OCI-LY1 (cell line): Measurements from ENCODE around the gene ARL5A.

Source experiments
- H2AFZ ChIP-seq: fragments of 200-600 bp; sonication (generic), shearing (Covaris generic); 2 replicates; pipeline ENCODE4 v1.6.0; 2014; ENCODE audit warnings: antibody characterized with exemption, mild to moderate bottlenecking, low read length
- H3F3A ChIP-seq: fragments of 200-600 bp; sonication (generic), shearing (Covaris generic); 2 replicates; pipeline ENCODE4 v1.6.0; 2014; ENCODE audit warnings: mild to moderate bottlenecking, antibody characterized with exemption, low read length, moderate library complexity; ENCODE audit not compliant: insufficient read depth
- H3K27ac ChIP-seq: fragments of 200-600 bp; sonication (generic); 2 replicates; pipeline ENCODE4 v1.5.1; 2014; ENCODE audit warnings: low read length, mixed run types, mild to moderate bottlenecking, low read depth; ENCODE audit not compliant: poor library complexity, severe bottlenecking
- H3K27me3 ChIP-seq: fragments of 200-600 bp; sonication (generic); 2 replicates; pipeline ENCODE4 v1.6.0; 2014; ENCODE audit warnings: antibody characterized with exemption, mild to moderate bottlenecking, low read length, moderate library complexity; ENCODE audit not compliant: insufficient read depth
- H3K36me3 ChIP-seq: fragments of 200-600 bp; sonication (generic); 2 replicates; pipeline ENCODE4 v1.6.1; 2014; ENCODE audit warnings: mild to moderate bottlenecking, antibody characterized with exemption, low read length, moderate library complexity, mixed read lengths; ENCODE audit not compliant: insufficient read depth
- H3K4me1 ChIP-seq: fragments of 200-600 bp; sonication (generic); 2 replicates; pipeline ENCODE4 v1.5.1; 2014; ENCODE audit warnings: mild to moderate bottlenecking, low read length, moderate library complexity; ENCODE audit not compliant: insufficient read depth, severe bottlenecking
- H3K4me2 ChIP-seq: fragments of 200-600 bp; sonication (generic), shearing (Covaris generic); 2 replicates; pipeline ENCODE4 v1.6.1; 2014; ENCODE audit warnings: low read length
- H3K4me3 ChIP-seq: fragments of 200-600 bp; sonication (generic); 2 replicates; pipeline ENCODE4 v1.5.1; 2014; ENCODE audit warnings: low read length, low read depth, mild to moderate bottlenecking, mixed read lengths; ENCODE audit not compliant: poor library complexity, severe bottlenecking
- H3K79me2 ChIP-seq: fragments of 200-600 bp; shearing (Covaris generic); 2 replicates; pipeline ENCODE4 v1.6.1; 2016; ENCODE audit warnings: mixed run types, low read length, mixed read lengths; ENCODE audit not compliant: insufficient read depth
- H3K9ac ChIP-seq: fragments of 200-600 bp; sonication (generic), shearing (Covaris generic); 2 replicates; pipeline ENCODE4 v1.6.1; 2014; ENCODE audit warnings: mild to moderate bottlenecking, low read length, mixed read lengths
- H3K9me2 ChIP-seq: fragments of 200-600 bp; sonication (generic), shearing (Covaris generic); 2 replicates; pipeline ENCODE4 v1.6.1; 2014; ENCODE audit warnings: low read depth, mild to moderate bottlenecking, low read length, mixed read lengths
- H3K9me3 ChIP-seq: fragments of 200-600 bp; shearing (Covaris generic); 2 replicates; pipeline ENCODE4 v1.6.1; 2014; ENCODE audit warnings: low read length, mixed read lengths
- H4K20me1 ChIP-seq: fragments of 200-600 bp; sonication (generic), shearing (Covaris generic); 2 replicates; pipeline ENCODE4 v1.6.0; 2016; ENCODE audit warnings: mild to moderate bottlenecking, low read length; ENCODE audit not compliant: insufficient read depth
- EZH2 ChIP-seq: fragments of 200-600 bp; sonication (generic), shearing (Covaris generic); IDR thresholded peaks from 2 replicates; pipeline ENCODE4 v1.8.0; 2017; ENCODE audit warnings: borderline replicate concordance, mixed run types, mild to moderate bottlenecking, antibody characterized with exemption, low read length, moderate library complexity, mixed read lengths
- TF ChIP-seq, protein P1 (sequence below): fragments of 200-600 bp; sonication (generic), shearing (Covaris generic); IDR thresholded peaks from 2 replicates; pipeline ENCODE4 v1.5.1; 2017; ENCODE audit warnings: mild to moderate bottlenecking, antibody characterized with exemption, low read length, moderate library complexity, mixed read lengths

ARL5A gene

DNA sequence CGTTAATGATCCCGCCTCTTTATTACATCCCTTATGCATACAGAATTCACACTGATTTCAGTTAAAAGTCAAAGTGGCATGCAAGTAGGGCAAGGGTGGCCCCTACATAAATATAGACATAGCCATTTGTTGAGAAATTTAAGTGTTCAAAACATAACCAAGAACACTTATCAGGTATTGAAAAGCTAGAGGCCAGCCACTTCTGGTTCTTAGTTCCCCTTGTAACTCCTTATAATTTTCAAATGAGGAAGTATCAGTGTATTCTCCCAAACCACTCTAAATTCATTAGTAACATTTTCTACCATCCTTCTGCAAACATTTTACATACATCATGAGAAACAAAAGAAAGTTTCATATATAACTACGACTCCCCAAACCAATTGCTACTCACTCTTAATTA, 5.8 kb upstream of the ARL5A start:
- no peaks in the 10 kb centered on the region for H3K27me3 ChIP-seq
- no peaks in the 10 kb centered on the region for H3K9me2 ChIP-seq
- no peaks in the 10 kb centered on the region for H3K36me3 ChIP-seq
- H3K4me2 ChIP-seq: no peak overlapping the region
- no peaks in the 10 kb centered on the region for H3F3A ChIP-seq
- no peak overlapping the region for H3K27ac ChIP-seq
- H3K79me2 ChIP-seq: no peaks in the 10 kb centered on the region
- H4K20me1 ChIP-seq: no peaks in the 10 kb centered on the region
- H3K4me3 ChIP-seq: no peak overlapping the region
- no peaks in the 10 kb centered on the region for H3K9me3 ChIP-seq
- TF ChIP-seq EZH2: no peak
- TF ChIP-seq, protein P1, sequence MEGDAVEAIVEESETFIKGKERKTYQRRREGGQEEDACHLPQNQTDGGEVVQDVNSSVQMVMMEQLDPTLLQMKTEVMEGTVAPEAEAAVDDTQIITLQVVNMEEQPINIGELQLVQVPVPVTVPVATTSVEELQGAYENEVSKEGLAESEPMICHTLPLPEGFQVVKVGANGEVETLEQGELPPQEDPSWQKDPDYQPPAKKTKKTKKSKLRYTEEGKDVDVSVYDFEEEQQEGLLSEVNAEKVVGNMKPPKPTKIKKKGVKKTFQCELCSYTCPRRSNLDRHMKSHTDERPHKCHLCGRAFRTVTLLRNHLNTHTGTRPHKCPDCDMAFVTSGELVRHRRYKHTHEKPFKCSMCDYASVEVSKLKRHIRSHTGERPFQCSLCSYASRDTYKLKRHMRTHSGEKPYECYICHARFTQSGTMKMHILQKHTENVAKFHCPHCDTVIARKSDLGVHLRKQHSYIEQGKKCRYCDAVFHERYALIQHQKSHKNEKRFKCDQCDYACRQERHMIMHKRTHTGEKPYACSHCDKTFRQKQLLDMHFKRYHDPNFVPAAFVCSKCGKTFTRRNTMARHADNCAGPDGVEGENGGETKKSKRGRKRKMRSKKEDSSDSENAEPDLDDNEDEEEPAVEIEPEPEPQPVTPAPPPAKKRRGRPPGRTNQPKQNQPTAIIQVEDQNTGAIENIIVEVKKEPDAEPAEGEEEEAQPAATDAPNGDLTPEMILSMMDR: no peak
- H3K4me1 ChIP-seq: peaks cover 2% of the 10 kb centered on the region
- H2AFZ ChIP-seq: no peak overlapping the region
- no peak overlapping the region for H3K9ac ChIP-seq

DNA sequence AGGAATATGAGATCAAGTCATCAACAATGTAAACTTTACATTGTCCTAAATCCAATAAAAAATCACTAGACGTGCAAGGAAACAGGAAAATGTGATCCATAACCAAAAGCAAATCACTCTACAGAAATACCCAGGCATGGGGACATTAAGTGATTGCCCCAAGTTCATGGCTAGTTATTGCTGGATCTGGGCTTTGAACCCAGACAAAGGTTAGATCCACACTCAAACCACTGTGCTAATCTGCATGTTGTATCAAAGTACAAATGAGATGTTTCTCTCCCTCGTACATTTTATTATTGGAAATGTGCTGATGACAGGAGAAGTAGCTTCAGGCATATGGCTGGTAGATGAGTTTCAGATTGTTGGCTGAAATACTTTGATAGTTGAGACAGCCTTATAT, 2.7 kb upstream of the ARL5A start:
- H3F3A ChIP-seq: no peaks in the 10 kb centered on the region
- H3K9me3 ChIP-seq: no peaks in the 10 kb centered on the region
- H3K27me3 ChIP-seq: no peaks in the 10 kb centered on the region
- peaks cover 19% of the 10 kb centered on the region for H3K4me1 ChIP-seq
- H3K9me2 ChIP-seq: no peaks in the 10 kb centered on the region
- TF ChIP-seq EZH2: no peak
- TF ChIP-seq, protein P1: no peak
- no peaks in the 10 kb centered on the region for H4K20me1 ChIP-seq
- H3K27ac ChIP-seq: no peak overlapping the region
- H2AFZ ChIP-seq: no peak overlapping the region
- H3K79me2 ChIP-seq: peaks cover 20% of the 10 kb centered on the region
- H3K36me3 ChIP-seq: no peaks in the 10 kb centered on the region
- no peak overlapping the region for H3K4me2 ChIP-seq
- no peak overlapping the region for H3K9ac ChIP-seq
- no peak overlapping the region for H3K4me3 ChIP-seq

DNA sequence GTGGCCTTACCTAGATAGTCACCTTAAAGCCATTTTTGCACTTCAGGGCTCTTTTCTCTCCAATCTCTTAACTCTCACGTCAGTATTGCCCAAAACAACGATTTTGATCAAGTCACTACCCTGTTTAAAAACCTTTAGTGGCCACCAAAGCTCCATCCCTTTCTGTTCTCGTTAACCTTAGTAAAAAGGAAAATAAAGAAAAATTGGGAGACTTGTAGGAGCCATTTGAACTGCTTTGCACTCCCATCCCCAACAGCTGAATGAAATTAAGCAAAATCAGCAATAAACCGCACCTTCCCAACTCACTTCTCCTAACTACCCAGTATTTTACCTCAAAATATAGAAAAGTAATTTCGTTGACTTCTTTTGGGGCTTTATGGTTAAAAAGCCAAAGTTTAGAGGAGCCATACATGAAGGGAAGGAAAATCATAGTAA, 686 bp upstream of the ARL5A start:
- H3K27me3 ChIP-seq: no peaks in the 10 kb centered on the region
- peak overlapping the region; percentile 87 for H3K4me3 ChIP-seq
- peak overlapping the region; percentile 36 for H3K27ac ChIP-seq
- H3K36me3 ChIP-seq: peaks cover 7% of the 10 kb centered on the region
- peak overlapping the region; percentile 11; the same call in 1 of the 2 replicates for H2AFZ ChIP-seq
- peak overlapping the region; percentile 55 for H3K9ac ChIP-seq
- TF ChIP-seq EZH2: no peak
- TF ChIP-seq, protein P1: no peak
- H4K20me1 ChIP-seq: no peaks in the 10 kb centered on the region
- peaks cover 33% of the 10 kb centered on the region for H3K4me1 ChIP-seq
- H3K9me2 ChIP-seq: no peaks in the 10 kb centered on the region
- no peaks in the 10 kb centered on the region for H3F3A ChIP-seq
- H3K4me2 ChIP-seq: peak overlapping the region; percentile 76
- peaks cover 41% of the 10 kb centered on the region for H3K79me2 ChIP-seq
- no peaks in the 10 kb centered on the region for H3K9me3 ChIP-seq
